ENCODE results near the gene DOLPP1. TPM values are rescaled to one million over a fixed set of nuclear protein-coding genes. Genes with fewer than 3 reads are reported as not detected.

The DOLPP1 gene
- total RNA-seq, 2 donors from 2014 or later: 12.3 to 20.8 TPM

Other genes with a start within 250 kb of the DOLPP1 start
- 10 to 100 TPM; 20.1 to 29.6 TPM for gene KYAT1, start 199.2 kb upstream of the DOLPP1 start, total RNA-seq
- 10 to 100 TPM; 19.3 to 24.5 TPM for gene LRRC8A, start 199.0 kb upstream of the DOLPP1 start, total RNA-seq
- under 1 TPM in 1 of 2 donors, not detected in 1; 0.77 TPM for gene PHYHD1, start 160.1 kb upstream of the DOLPP1 start, total RNA-seq
- gene DOLK, start 133.5 kb upstream of the DOLPP1 start, total RNA-seq: 1 to 10 TPM; 5.3 to 8.5 TPM
- gene NUP188, start 133.4 kb upstream of the DOLPP1 start, total RNA-seq: 100 to 1,000 TPM; 110 to 115 TPM
- 10 to 100 TPM; 57.7 to 76.0 TPM for gene SH3GLB2, start 52.8 kb upstream of the DOLPP1 start, total RNA-seq
- gene MIGA2, start 44.5 kb upstream of the DOLPP1 start, total RNA-seq: 10 to 100 TPM; 23.8 to 35.0 TPM
- gene CRAT, start 29.7 kb downstream of the DOLPP1 start, total RNA-seq: 10 to 100 TPM; 19.8 to 21.8 TPM
- gene PTPA, start 30.3 kb downstream of the DOLPP1 start, total RNA-seq: 100 to 1,000 TPM in 1 of 2 donors, 10 to 100 TPM in 1; 77.9 to 131 TPM
- gene IER5L, start 97.2 kb downstream of the DOLPP1 start, total RNA-seq: 1 to 10 TPM in 1 of 2 donors, under 1 TPM in 1; 0.67 to 2.2 TPM